Central memory CD8-positive, alpha-beta T cell (primary cell): ENCODE data around the gene CSPG4.
"Not testable (repeated sequence)": the region's sequence is repeated elsewhere in the genome, so short reads cannot be mapped to it uniquely, and the experiment has no call there.

Source experiments
- ATAC-seq: fragments of 150-1000 bp; cut with Tn5 transposase; replicated peaks from 2 replicates; pipeline ENCODE4 v1.10.0; 2022; ENCODE audit warnings: mild to moderate bottlenecking, moderate FRiP score, moderate number of reproducible peaks; ENCODE audit not compliant: poor library complexity, severe bottlenecking; ENCODE audit errors: extremely low read depth
- DNase-seq, 2 donors: peaks; one replicate each; pipeline ENCODE4 v3.0.0; 2021; ENCODE audit warnings: low spot score in 2 of 2
- H3K27ac Mint-ChIP-seq: one replicate; pipeline ENCODE4 v1.8.0; 2022; ENCODE audit warnings: low read depth, mild to moderate bottlenecking, moderate library complexity, mixed read lengths
- H3K27me3 Mint-ChIP-seq: one replicate; pipeline ENCODE4 v1.8.0; 2022; ENCODE audit warnings: mixed read lengths
- H3K36me3 Mint-ChIP-seq: one replicate; pipeline ENCODE4 v1.8.0; 2022; ENCODE audit warnings: mild to moderate bottlenecking, moderate library complexity, mixed read lengths; ENCODE audit not compliant: insufficient read depth
- H3K4me1 Mint-ChIP-seq: one replicate; pipeline ENCODE4 v1.8.0; 2022; ENCODE audit warnings: mixed read lengths
- H3K4me3 Mint-ChIP-seq: one replicate; pipeline ENCODE4 v1.8.0; 2022; ENCODE audit warnings: mild to moderate bottlenecking, moderate library complexity, mixed read lengths
- H3K9me3 Mint-ChIP-seq: one replicate; pipeline ENCODE4 v1.8.0; 2022; ENCODE audit warnings: mixed read lengths

Gene CSPG4

DNA sequence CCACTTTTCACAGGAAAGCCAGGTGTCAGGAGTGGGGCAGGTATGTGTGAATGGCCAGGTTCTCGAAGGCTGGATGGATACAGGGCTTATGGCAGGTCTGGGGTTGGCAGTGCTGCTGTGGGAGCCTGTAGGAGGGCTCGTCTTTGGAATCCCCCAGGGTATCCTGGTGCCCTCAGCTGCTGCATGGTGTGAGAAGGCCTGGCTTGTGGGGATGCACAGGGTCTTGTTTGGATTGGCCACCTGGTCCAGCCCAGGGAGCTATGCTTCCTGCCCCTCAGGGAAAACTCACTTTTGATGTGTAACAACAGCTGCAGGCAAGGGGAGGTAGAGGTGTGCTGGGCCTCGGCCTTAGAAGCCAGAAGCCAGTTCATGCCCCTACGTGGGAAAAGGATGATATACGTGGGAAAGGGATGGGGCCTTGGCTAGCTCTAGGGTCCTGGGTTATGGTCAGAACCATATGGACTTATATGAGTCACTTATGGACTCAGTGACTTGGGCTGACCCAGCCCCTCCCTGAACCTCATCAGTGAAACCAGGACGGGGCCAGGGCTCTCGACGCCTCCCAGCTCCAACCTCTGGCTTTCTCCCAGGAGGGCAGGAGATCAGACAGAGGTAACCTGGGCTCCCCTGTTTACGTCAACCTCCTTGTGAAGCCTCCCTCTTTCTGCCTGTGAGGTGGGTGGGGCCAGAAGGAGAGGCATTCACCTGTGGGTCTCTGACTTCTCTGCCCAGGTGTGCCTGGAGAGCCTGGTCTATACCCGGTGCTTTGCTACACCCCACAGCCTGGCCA lies 37.8 kb upstream of the CSPG4 start:
- peaks cover 2% of the 10 kb centered on the region for H3K36me3 Mint-ChIP-seq
- H3K27ac Mint-ChIP-seq, result no peak overlapping the region
- H3K9me3 Mint-ChIP-seq, result no peaks in the 10 kb centered on the region
- peaks cover 19% of the 10 kb centered on the region for H3K27me3 Mint-ChIP-seq
- H3K4me3 Mint-ChIP-seq, result no peak overlapping the region
- ATAC-seq (no peak), DNase-seq (no peak)
- peaks cover 14% of the 10 kb centered on the region for H3K4me1 Mint-ChIP-seq

DNA sequence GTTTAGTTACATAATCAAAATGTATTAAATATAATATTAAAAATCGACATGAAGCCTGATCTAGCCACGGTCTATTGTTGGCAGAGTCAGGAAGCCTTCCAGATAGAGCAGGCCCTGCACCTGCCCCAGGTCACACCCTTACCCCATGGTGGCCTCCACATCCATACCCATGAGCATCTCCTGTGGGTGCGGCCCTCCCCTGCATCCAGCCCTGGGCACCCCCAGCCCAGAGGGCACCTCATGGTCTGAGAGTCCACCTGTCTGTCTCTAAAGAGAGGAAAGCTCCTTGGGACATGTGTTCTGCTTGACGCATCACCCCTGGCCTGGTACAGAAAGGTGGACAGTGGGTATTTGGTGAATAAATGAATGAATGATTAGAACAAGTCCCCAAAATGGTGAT lies 37.2 kb upstream of the CSPG4 start:
- Mint-ChIP-seq H3K27me3 (peaks cover 19% of the 10 kb centered on the region), H3K4me1 (peaks cover 14% of the 10 kb centered on the region), H3K9me3 (no peaks in the 10 kb centered on the region), H3K36me3 (peaks cover 2% of the 10 kb centered on the region), H3K27ac (no peak overlapping the region), H3K4me3 (no peak overlapping the region)
- DNase-seq (no peak), ATAC-seq (no peak)

DNA sequence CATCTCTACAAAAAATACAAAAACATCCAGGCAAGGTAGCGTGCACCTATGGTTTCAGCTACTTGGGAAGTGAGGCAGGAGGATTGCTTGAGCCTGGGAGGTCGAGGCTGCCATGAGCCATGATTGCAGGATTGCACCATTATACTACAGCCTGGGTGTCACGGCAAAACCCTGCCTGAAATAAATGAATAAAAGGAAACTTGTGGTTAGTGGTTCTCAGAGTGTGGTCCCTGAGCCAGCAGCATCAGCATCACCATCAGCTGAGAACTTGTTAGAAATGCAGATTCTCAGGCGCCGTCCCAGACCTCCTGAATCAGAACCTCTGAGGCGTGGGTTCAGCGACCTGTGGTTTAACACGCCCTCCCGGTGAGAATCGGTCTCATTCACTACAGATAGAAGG lies 36.2 kb upstream of the CSPG4 start:
- H3K9me3 Mint-ChIP-seq, H3K27ac Mint-ChIP-seq, H3K36me3 Mint-ChIP-seq: not testable (repeated sequence)
- H3K4me1 Mint-ChIP-seq, result peaks cover 14% of the 10 kb centered on the region
- ATAC-seq (peak; percentile 94), DNase-seq (peak in 1 of 2 donors; percentile 48)
- peak overlapping the region; percentile 45 for H3K4me3 Mint-ChIP-seq
- peaks cover 20% of the 10 kb centered on the region for H3K27me3 Mint-ChIP-seq

DNA sequence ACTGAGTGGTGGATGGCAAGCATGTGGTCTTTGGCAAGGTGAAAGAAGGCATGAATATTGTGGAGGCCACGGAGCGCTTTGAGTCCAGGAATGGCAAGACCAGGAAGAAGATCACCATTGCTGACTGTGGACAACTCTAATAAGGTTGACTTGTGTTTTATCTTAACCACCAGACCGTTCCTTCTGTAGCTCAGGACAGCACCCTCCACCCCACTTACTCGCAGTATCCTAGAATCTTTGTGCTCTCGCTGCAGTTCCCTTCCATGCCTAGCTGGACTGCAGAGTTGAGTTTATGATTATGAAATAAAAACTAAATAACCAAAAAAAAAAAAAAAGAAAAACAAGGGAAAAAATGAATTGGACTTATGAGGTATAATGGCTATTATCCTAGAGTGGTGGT lies 34.5 kb upstream of the CSPG4 start:
- H3K27ac Mint-ChIP-seq, H3K36me3 Mint-ChIP-seq, H3K9me3 Mint-ChIP-seq, ATAC-seq, H3K4me3 Mint-ChIP-seq, DNase-seq: not testable (repeated sequence)
- Mint-ChIP-seq H3K27me3 (peaks cover 22% of the 10 kb centered on the region), H3K4me1 (peaks cover 14% of the 10 kb centered on the region)

DNA sequence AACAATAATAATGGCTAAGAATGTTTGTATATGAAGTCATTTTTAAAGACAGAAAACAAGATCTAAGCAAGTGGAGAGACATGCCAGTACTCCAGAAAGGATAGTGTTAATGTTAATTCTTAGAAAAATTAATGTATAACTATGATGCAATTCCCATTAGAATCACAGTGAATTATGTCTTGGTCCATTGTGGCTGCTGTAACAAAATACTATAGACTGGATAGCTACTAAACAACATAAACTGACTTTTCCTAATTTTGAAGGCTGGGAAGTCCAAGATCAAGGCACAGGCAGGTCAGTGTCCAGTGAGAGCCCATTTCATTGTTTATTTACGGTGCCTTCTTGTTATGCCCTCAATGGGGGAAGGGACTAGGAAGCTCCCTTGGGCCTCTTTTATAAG lies 32.7 kb upstream of the CSPG4 start:
- DNase-seq (no peak), ATAC-seq (no peak)
- peaks cover 2% of the 10 kb centered on the region for H3K36me3 Mint-ChIP-seq
- peaks cover 35% of the 10 kb centered on the region for H3K27me3 Mint-ChIP-seq
- no peak overlapping the region for H3K27ac Mint-ChIP-seq
- H3K4me3 Mint-ChIP-seq, result no peak overlapping the region
- no peaks in the 10 kb centered on the region for H3K9me3 Mint-ChIP-seq
- peaks cover 12% of the 10 kb centered on the region for H3K4me1 Mint-ChIP-seq

DNA sequence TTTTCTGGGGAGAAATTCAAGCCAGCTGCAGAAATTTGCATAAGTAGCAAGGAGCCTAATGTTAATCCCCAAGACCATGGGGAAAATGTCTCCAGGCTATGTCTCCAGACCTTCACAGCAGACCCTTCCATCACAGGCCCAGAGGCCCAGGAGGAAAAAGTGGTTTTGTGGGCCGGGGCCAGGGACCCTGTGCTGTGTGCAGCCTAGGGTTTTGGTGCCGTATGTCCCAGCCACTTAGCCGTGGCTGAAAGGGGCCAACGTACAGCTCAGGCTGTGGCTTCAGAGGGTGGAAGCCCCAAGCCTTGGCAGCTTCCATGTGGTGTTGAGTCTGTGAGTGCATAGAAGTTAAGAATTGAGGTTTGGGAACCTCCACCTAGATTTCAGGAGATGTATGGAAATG lies 29.7 kb upstream of the CSPG4 start:
- not testable (repeated sequence) for H3K4me1 Mint-ChIP-seq

DNA sequence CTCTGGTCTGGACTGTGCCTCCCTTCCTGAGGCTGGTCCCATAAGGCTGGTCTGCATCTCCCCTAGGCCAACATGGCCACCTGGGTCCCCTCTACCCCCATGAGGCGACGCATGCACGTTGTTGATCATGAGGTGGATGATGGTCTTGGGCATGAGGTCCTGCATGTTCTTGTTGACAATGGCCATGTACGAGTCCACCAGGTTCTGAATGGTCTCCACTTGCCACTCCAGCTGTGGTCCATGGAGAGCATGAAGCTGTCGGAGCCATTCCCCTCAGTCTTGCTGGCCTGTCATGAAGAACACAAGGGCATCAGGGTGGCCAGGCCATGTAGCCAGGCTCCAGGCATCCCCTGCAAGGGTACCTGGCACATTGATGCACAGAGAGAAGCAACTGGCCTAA lies 27.1 kb upstream of the CSPG4 start:
- DNase-seq (no peak), ATAC-seq (no peak)
- H3K4me1 Mint-ChIP-seq, result peaks cover 5% of the 10 kb centered on the region
- H3K4me3 Mint-ChIP-seq, result peak overlapping the region; percentile 80
- H3K9me3 Mint-ChIP-seq, result no peaks in the 10 kb centered on the region
- H3K27ac Mint-ChIP-seq, result no peak overlapping the region
- H3K36me3 Mint-ChIP-seq, result peaks cover 3% of the 10 kb centered on the region
- H3K27me3 Mint-ChIP-seq, result peaks cover 61% of the 10 kb centered on the region

More for the DNA sequence above, 29.7 kb upstream of the CSPG4 start:
- peaks cover 49% of the 10 kb centered on the region for H3K27me3 Mint-ChIP-seq
- H3K27ac Mint-ChIP-seq, H3K36me3 Mint-ChIP-seq, H3K9me3 Mint-ChIP-seq, H3K4me3 Mint-ChIP-seq, ATAC-seq, DNase-seq: not testable (repeated sequence)

DNA sequence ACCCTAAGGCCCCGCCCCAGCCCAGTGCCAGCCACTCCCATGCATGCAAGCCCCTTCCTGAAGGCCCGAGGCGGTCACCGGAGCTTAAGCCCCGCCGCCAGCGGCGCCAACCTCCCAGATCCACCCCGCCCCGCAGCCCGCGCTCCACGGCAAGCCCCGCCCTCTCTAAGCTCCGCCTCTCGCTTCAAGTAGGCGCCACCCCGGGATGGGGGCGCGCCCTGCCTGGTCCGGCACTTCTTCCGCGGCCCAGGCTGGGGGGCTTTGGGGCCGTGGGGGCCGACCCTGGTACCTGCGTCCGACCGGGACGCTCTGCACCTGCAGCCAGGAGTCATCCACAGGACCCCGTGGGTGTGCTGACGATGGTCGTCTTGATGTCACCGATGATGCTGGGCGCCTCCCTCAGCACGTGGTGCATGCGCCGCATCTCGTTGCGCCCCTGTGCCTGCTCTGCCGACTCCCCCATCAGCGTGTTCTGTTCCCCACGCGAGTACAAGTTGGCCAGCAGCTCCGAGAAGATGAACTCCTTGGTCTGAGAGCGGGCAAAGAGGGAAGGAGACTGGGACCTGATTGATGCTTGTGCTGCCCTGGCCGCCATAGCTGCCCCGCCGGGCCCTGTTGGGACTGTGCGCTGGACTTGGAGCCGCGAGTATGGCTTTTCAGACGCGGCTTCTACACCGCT lies 26.1 kb upstream of the CSPG4 start:
- peaks cover 5% of the 10 kb centered on the region for H3K4me1 Mint-ChIP-seq
- ATAC-seq, result peak; percentile 88
- peak; percentile 75 to 82 for DNase-seq
- H3K27ac Mint-ChIP-seq, result no peak overlapping the region
- peaks cover 63% of the 10 kb centered on the region for H3K27me3 Mint-ChIP-seq
- peaks cover 3% of the 10 kb centered on the region for H3K36me3 Mint-ChIP-seq
- H3K9me3 Mint-ChIP-seq, result no peaks in the 10 kb centered on the region
- H3K4me3 Mint-ChIP-seq, result peak overlapping the region; percentile 80

DNA sequence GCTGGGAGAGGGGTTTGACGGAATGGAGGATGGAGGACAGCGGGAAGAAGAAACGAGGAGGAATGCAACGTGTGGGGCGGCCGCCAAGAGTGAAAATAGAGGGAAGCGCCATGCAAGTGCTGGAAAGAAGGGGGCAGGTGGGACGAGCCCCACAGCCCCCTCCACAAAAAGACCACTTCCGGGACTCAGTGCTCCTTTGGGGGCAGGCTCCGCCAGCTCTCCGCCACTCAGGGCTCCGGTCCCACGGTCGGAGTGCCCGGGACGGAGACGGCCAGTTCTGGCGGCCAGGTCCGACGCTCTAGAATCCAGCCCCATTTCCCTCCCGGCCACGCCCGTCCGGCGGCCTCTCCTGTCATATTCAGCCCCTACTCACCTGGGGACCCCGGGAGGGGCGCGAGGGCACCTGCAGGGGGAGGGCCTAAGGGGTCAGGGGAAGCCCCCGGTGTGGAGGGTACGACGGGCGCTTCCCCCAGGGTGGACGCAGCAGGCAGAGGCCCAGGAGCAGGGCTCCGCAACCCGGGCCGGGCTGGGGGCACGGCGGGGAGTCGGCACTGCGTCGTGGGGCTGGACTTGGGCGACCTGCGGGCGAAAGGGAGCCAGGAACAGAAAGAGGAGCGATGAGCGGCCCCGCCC lies 25.5 kb upstream of the CSPG4 start:
- H3K36me3 Mint-ChIP-seq, result peaks cover 3% of the 10 kb centered on the region
- no peak overlapping the region for H3K27ac Mint-ChIP-seq
- H3K4me3 Mint-ChIP-seq, result peak overlapping the region; percentile 80
- H3K9me3 Mint-ChIP-seq, result no peaks in the 10 kb centered on the region
- H3K4me1 Mint-ChIP-seq, result peaks cover 9% of the 10 kb centered on the region
- DNase-seq (no peak), ATAC-seq (no peak)
- H3K27me3 Mint-ChIP-seq, result peaks cover 63% of the 10 kb centered on the region

DNA sequence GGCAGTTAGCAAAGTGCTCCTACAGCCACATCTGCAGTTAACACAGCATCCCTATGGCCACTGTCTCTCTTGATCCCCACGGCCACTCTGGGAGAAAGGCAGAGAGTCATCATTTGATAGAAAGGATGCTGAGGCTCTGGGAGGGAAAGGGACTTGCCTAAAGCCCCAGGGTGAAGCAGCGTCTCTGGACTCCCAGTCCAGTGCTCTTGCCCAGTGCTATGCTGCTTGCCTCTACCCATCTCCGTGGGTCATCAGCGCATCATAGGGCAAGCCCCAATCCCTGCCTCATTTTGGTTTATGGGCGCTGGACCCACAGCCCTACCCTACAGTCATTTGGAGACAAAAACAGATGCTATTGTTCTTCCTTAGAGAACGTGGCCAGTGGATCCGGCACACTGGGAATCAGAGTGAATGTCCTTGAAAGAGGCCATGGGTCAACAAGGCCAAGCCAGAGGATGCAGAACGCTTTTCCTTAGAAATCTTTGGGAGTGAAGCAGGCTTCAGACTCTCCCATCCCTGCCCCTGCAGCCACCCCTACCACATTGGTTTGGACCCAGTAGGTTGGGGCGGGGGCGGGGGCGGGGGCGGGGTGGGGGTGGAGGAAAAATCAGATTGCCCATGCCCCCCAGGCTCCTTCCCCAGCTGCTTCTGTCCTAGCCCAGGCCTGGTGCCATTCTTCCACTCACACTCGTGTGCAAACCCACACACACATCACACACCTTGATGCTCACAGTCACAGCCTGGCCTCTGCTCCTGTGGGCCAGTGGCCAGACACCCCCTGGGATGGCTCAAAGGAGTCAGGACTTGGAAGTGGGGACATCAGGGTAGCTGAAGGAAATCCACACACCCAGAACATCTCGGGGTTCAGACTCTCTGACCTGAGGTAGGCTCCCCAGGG lies 24.7 kb upstream of the CSPG4 start:
- H3K36me3 Mint-ChIP-seq, ATAC-seq, H3K9me3 Mint-ChIP-seq, H3K27ac Mint-ChIP-seq, DNase-seq: not testable (repeated sequence)
- Mint-ChIP-seq H3K4me3 (peak overlapping the region; percentile 80), H3K4me1 (peaks cover 11% of the 10 kb centered on the region), H3K27me3 (peaks cover 63% of the 10 kb centered on the region)

DNA sequence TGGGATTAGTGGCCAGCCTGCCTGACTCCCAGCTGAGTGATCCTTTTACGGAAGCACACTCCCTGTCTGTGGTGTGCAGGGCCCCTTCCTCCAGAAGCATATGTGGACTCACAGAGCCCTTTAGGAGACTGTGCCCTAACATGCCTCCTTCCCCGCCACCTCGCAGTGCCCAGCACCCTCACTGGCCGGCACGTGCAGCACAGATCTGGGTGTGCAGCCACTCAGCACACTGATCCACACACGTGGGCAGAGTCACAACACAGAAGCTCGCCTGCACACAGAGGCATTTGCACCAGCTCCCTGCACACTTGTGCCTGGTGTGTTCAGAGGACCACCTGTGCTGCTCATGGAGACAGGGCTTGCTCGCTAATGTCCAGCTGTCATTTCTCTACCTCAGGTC lies 23.6 kb upstream of the CSPG4 start:
- no peak overlapping the region for H3K4me3 Mint-ChIP-seq

More for the DNA sequence above, 23.6 kb upstream of the CSPG4 start:
- ATAC-seq (no peak), DNase-seq (no peak)
- H3K4me1 Mint-ChIP-seq, result peaks cover 11% of the 10 kb centered on the region
- H3K9me3 Mint-ChIP-seq, result no peaks in the 10 kb centered on the region
- no peak overlapping the region for H3K27ac Mint-ChIP-seq
- H3K27me3 Mint-ChIP-seq, result peaks cover 63% of the 10 kb centered on the region
- H3K36me3 Mint-ChIP-seq, result peaks cover 6% of the 10 kb centered on the region
